SU-DHL-6 (cell line): ENCODE results near the gene SEMA3C.

Source experiments
- H2AFZ ChIP-seq: fragments of 200-600 bp; sonication (generic); 2 replicates; pipeline ENCODE4 v1.6.1; 2014; ENCODE audit warnings: low read depth, mild to moderate bottlenecking, moderate library complexity, mixed read lengths, antibody characterized with exemption, low read length; ENCODE audit not compliant: severe bottlenecking
- H3F3A ChIP-seq: fragments of 200-600 bp; shearing (Covaris generic); 2 replicates; pipeline ENCODE4 v1.6.0; 2016; ENCODE audit warnings: antibody characterized with exemption, mild to moderate bottlenecking; ENCODE audit not compliant: insufficient read depth
- H3K27ac ChIP-seq: fragments of 200-600 bp; sonication (generic); 2 replicates; pipeline ENCODE4 v1.5.1; 2016; ENCODE audit warnings: low read depth, mild to moderate bottlenecking, low read length, moderate library complexity, mixed read lengths
- H3K27me3 ChIP-seq: fragments of 200-600 bp; sonication (generic), shearing (Covaris generic); 2 replicates; pipeline ENCODE4 v1.6.0; 2014; ENCODE audit warnings: mild to moderate bottlenecking, low read length
- H3K36me3 ChIP-seq: fragments of 200-600 bp; sonication (generic); 2 replicates; pipeline ENCODE4 v1.6.1; 2014; ENCODE audit warnings: mild to moderate bottlenecking, low read length, mixed read lengths
- H3K4me2 ChIP-seq: fragments of 300-600, 200-600 bp; shearing (Covaris generic), sonication (generic); 2 replicates; pipeline ENCODE4 v1.6.0; 2014; ENCODE audit warnings: low read length, low read depth, mild to moderate bottlenecking; ENCODE audit not compliant: poor library complexity, severe bottlenecking
- H3K4me3 ChIP-seq: fragments of 200-600 bp; sonication (generic); 2 replicates; pipeline ENCODE4 v1.5.1; 2014; ENCODE audit warnings: antibody characterized with exemption, low read length, mild to moderate bottlenecking, mixed read lengths; ENCODE audit not compliant: insufficient read depth, poor library complexity, severe bottlenecking
- H3K79me2 ChIP-seq: fragments of 200-600 bp; sonication (generic); 2 replicates; pipeline ENCODE4 v1.6.1; 2014; ENCODE audit warnings: mild to moderate bottlenecking, low read length, moderate library complexity; ENCODE audit not compliant: insufficient read depth
- H3K9ac ChIP-seq: fragments of 200-600 bp; sonication (generic); 2 replicates; pipeline ENCODE4 v1.7.0; 2014; ENCODE audit warnings: mild to moderate bottlenecking, low read length
- H3K9me2 ChIP-seq: fragments of 200-600 bp; sonication (generic); replicated peaks from 2 replicates; pipeline ENCODE4 v1.6.1; 2014; ENCODE audit warnings: low read length; ENCODE audit not compliant: insufficient read depth
- H3K9me3 ChIP-seq: fragments of 200-600 bp; sonication (generic); 2 replicates; pipeline ENCODE4 v1.6.1; 2014; ENCODE audit warnings: low read length, mixed read lengths; ENCODE audit not compliant: insufficient read depth
- H4K20me1 ChIP-seq: fragments of 200-600 bp; sonication (generic); 2 replicates; pipeline ENCODE4 v1.6.1; 2014; ENCODE audit warnings: low read depth, mild to moderate bottlenecking, antibody characterized with exemption, low read length, moderate library complexity, mixed read lengths
- CTCF ChIP-seq: fragments of 200-600 bp; sonication (generic); IDR thresholded peaks from one replicate; pipeline ENCODE4 v1.5.1; 2017; ENCODE audit warnings: antibody characterized with exemption, mild to moderate bottlenecking, low read length, moderate library complexity; ENCODE audit not compliant: insufficient read depth, poor library complexity, severe bottlenecking
- EZH2phosphoT487 ChIP-seq: fragments of 200-600 bp; sonication (generic), shearing (Covaris generic); conservative IDR thresholded peaks from 2 replicates; pipeline ENCODE4 v1.6.1; 2018; ENCODE audit warnings: mild to moderate bottlenecking, antibody characterized with exemption, low read length, moderate library complexity, mixed read lengths

Gene SEMA3C

GRCh38 chr7:80905334-80905733, 13.5 kb downstream of the SEMA3C start:
- Histone ChIP-seq H2AFZ (no peak overlapping the region), H3F3A (no peaks in the 10 kb centered on the region), H3K36me3 (no peaks in the 10 kb centered on the region), H4K20me1 (no peaks in the 10 kb centered on the region), H3K27ac (no peak overlapping the region), H3K27me3 (no peaks in the 10 kb centered on the region), H3K9me3 (no peaks in the 10 kb centered on the region), H3K4me3 (no peak overlapping the region), H3K79me2 (no peaks in the 10 kb centered on the region), H3K9me2 (no peaks in the 10 kb centered on the region), H3K9ac (no peak overlapping the region), H3K4me2 (no peak overlapping the region)
- TF ChIP-seq CTCF (no peak), EZH2phosphoT487 (no peak)

- no peak for TF ChIP-seq CTCF
- no peak for TF ChIP-seq EZH2phosphoT487
- Histone ChIP-seq H3K4me3 (no peak overlapping the region), H3K27me3 (no peaks in the 10 kb centered on the region), H3F3A (no peaks in the 10 kb centered on the region), H3K4me2 (no peak overlapping the region), H3K9me3 (no peaks in the 10 kb centered on the region), H3K27ac (no peak overlapping the region), H3K79me2 (no peaks in the 10 kb centered on the region), H3K9me2 (no peaks in the 10 kb centered on the region), H4K20me1 (no peaks in the 10 kb centered on the region), H3K36me3 (no peaks in the 10 kb centered on the region), H3K9ac (no peak overlapping the region), H2AFZ (no peak overlapping the region)
Measured at GRCh38 chr7:80902716-80903308, 16.0 kb downstream of the SEMA3C start.

- H3K4me3 ChIP-seq = no peak overlapping the region
- no peak overlapping the region for H3K4me2 ChIP-seq
- no peaks in the 10 kb centered on the region for H3K27me3 ChIP-seq
- no peak for TF ChIP-seq EZH2phosphoT487
- no peak for TF ChIP-seq CTCF
- H3K27ac ChIP-seq = no peak overlapping the region
- no peaks in the 10 kb centered on the region for H3K9me3 ChIP-seq
- no peaks in the 10 kb centered on the region for H4K20me1 ChIP-seq
- no peaks in the 10 kb centered on the region for H3F3A ChIP-seq
- H3K79me2 ChIP-seq = no peaks in the 10 kb centered on the region
- H2AFZ ChIP-seq = no peak overlapping the region
- no peaks in the 10 kb centered on the region for H3K36me3 ChIP-seq
- no peak overlapping the region for H3K9ac ChIP-seq
- H3K9me2 ChIP-seq = no peaks in the 10 kb centered on the region
Measured at GRCh38 chr7:80902019-80902418, 16.8 kb downstream of the SEMA3C start.
